IPS-20b (cell line): ENCODE data around the gene COL27A1.

ENCODE experiments used
- H3K27ac ChIP-seq: one replicate; pipeline ENCODE4 v1.5.1; 2013; ENCODE audit warnings: low read length
- H3K27me3 ChIP-seq: 2 replicates; pipeline ENCODE4 v1.6.1; 2013; ENCODE audit warnings: mild to moderate bottlenecking, low read length, inconsistent platforms; ENCODE audit not compliant: insufficient read depth
- H3K36me3 ChIP-seq: 2 replicates; pipeline ENCODE4 v1.6.1; 2013; ENCODE audit warnings: low read depth, mild to moderate bottlenecking, inconsistent platforms, low read length, moderate library complexity; ENCODE audit not compliant: insufficient read depth
- H3K4me1 ChIP-seq: 2 replicates; pipeline ENCODE4 v1.6.1; 2013; ENCODE audit warnings: mild to moderate bottlenecking, control low read depth, inconsistent platforms, low read length, moderate library complexity; ENCODE audit not compliant: insufficient read depth
- H3K4me3 ChIP-seq: 2 replicates; pipeline ENCODE4 v1.5.1; 2013; ENCODE audit warnings: mild to moderate bottlenecking, low read length, inconsistent platforms
- H3K9ac ChIP-seq: 2 replicates; pipeline ENCODE4 v1.6.1; 2013; ENCODE audit warnings: low read depth, mild to moderate bottlenecking, inconsistent platforms, low read length, moderate library complexity
- H3K9me3 ChIP-seq: 2 replicates; pipeline ENCODE4 v1.6.1; 2013; ENCODE audit warnings: mild to moderate bottlenecking, low read depth, low read length, inconsistent platforms; ENCODE audit not compliant: insufficient read depth

Gene COL27A1

GRCh38 chr9:114300846-114301797, 145.8 kb downstream of the COL27A1 start:
- Histone ChIP-seq H3K27ac (no peak overlapping the region), H3K4me1 (no peaks in the 10 kb centered on the region), H3K4me3 (no peak overlapping the region), H3K36me3 (peaks cover 22% of the 10 kb centered on the region), H3K9ac (no peak overlapping the region), H3K9me3 (peaks cover 3% of the 10 kb centered on the region; the same call in 1 of the 2 replicates), H3K27me3 (no peaks in the 10 kb centered on the region)

DNA sequence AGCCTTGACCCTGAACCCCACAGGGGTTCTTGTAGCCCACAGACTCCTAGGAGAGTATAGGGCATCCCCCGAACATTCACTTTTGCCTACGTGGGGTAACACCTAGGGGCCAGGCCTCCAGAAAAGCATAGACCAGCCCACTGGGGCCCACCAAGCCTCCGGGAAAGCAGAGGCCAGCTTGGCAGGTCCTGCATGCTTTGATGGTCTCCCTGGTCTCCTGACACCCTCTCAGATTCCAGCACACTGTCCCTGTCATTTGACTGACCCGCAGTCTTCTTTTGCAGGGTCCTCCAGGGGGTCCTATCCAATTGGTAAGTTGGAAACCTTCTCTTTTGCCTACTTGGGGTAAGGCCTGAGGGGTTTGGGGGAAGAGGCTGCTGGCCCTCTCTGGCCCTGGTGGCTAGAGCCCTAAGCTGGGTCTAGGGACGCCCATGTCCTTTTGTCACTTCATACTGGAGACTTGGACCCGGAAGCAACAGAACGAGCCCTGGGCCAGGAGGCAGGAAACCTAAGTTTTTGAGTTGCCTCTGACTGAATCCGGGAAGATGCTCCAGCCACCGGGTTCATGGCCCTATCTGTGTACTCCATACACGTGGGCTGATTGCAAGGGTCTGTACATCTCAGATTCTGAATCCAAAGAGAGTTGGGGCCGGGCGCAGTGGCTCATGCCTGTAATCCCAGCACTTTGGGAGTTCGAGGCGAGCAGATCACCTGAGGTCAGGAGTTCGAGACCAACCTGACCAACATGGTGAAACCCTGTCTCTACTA, 146.6 kb downstream of the COL27A1 start:
- Histone ChIP-seq H3K9ac (no peak overlapping the region), H3K27ac (no peak overlapping the region), H3K27me3 (no peaks in the 10 kb centered on the region), H3K4me3 (no peak overlapping the region), H3K9me3 (no peaks in the 10 kb centered on the region), H3K4me1 (no peaks in the 10 kb centered on the region), H3K36me3 (peaks cover 16% of the 10 kb centered on the region)

DNA sequence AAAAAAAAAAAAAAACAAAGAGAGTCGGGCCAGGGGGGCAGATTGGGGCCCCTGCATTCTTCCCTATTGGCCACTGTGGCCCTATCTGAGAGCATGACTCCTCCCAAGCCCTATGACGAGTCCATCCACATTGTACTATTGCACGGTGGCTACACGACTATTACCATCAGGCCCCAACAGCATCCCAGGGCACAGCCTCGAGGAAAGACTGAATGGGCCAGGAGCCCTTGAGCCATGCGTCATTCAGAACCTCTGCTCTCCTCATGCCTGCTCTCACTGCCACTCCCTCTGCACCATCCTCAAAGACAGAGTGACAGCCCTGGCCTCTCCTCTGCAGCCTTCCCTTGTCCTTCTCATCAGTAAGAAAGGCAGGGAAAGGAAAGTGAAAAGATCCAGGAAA, 147.4 kb downstream of the COL27A1 start:
- no peaks in the 10 kb centered on the region for H3K9me3 ChIP-seq
- no peak overlapping the region for H3K4me3 ChIP-seq

GRCh38 chr9:114303571-114303970, 148.2 kb downstream of the COL27A1 start:
- Histone ChIP-seq H3K4me1 (no peaks in the 10 kb centered on the region), H3K9ac (no peak overlapping the region), H3K27ac (no peak overlapping the region), H3K27me3 (no peaks in the 10 kb centered on the region), H3K4me3 (no peak overlapping the region), H3K36me3 (peaks cover 13% of the 10 kb centered on the region), H3K9me3 (no peaks in the 10 kb centered on the region)

More for the DNA sequence above, 147.4 kb downstream of the COL27A1 start:
- H3K27ac ChIP-seq: no peak overlapping the region
- no peaks in the 10 kb centered on the region for H3K27me3 ChIP-seq
- no peaks in the 10 kb centered on the region for H3K4me1 ChIP-seq
- no peak overlapping the region for H3K9ac ChIP-seq
- H3K36me3 ChIP-seq: peaks cover 16% of the 10 kb centered on the region

DNA sequence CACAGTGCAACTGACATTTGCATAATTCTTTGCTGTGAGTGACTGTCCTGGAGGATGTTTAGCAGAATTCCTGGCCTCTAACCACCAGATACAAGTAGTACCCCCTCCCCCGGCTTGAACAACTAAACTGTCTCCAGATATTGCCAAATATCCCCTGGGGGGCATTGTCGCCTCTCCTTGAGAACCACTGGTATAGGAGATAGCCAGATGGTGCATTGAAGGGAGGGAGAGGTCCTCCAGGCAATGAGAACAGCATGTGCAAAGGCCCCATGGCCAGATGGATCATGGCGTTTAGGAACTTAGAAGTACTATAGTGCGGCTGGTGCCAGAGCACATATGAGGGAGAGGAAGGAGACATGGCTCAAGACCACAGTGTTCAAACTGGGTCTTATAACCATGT, 148.6 kb downstream of the COL27A1 start:
- no peak overlapping the region for H3K9ac ChIP-seq
- no peak overlapping the region for H3K4me3 ChIP-seq
- no peaks in the 10 kb centered on the region for H3K9me3 ChIP-seq
- H3K36me3 ChIP-seq: peaks cover 13% of the 10 kb centered on the region
- no peak overlapping the region for H3K27ac ChIP-seq
- no peaks in the 10 kb centered on the region for H3K4me1 ChIP-seq
- no peaks in the 10 kb centered on the region for H3K27me3 ChIP-seq

DNA sequence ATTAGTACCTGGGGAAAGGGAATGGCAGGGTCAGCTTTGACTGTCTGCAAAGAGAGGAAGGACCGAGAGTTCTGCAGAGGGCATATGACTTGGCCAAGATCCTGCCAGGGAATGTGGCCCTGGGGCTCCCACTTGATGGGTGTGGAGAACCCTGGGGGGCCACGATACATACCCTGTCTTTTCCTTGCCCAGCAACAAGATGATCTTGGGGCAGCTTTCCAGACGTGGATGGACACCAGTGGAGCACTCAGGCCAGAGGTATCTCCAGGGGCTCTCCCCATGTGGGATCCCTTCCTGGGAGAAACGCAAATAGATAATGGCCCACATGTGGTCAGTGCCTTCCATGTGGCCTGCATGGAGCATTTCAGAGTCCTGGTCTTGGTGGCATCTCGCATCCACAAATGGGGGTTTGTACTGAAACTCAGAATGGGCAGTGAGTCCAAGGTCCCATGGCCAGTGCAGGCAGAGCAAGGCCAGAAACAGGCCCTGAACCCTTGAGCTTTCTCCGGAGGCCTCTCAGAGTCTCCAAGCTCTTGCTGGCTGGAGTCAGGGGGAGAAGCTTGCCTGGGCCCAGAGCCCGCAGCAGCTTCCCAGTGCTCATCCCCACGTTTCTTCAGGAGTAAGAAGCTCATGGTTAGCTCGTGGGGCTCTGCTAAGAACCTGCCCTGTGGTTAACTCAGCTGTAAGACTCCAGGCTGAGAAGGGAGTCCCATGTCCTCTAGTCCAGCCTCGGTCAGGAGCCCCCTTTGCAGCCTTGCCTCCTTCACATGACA, 149.3 kb downstream of the COL27A1 start:
- H3K4me3 ChIP-seq: no peak overlapping the region
- H3K9ac ChIP-seq: no peak overlapping the region
- no peak overlapping the region for H3K27ac ChIP-seq
- peaks cover 10% of the 10 kb centered on the region for H3K36me3 ChIP-seq
- no peaks in the 10 kb centered on the region for H3K27me3 ChIP-seq
- no peaks in the 10 kb centered on the region for H3K4me1 ChIP-seq
- no peaks in the 10 kb centered on the region for H3K9me3 ChIP-seq

- H3K27ac ChIP-seq: no peak overlapping the region
- no peak overlapping the region for H3K4me3 ChIP-seq
- 0 out of 2 replicates have a peak, but pooled peaks cover 8% of the 10 kb centered on the region for H3K36me3 ChIP-seq
- no peaks in the 10 kb centered on the region for H3K4me1 ChIP-seq
- no peaks in the 10 kb centered on the region for H3K27me3 ChIP-seq
- no peak overlapping the region for H3K9ac ChIP-seq
- no peaks in the 10 kb centered on the region for H3K9me3 ChIP-seq
These were observed 152.5 kb downstream of the COL27A1 start for GRCh38 chr9:114307899-114308267.

DNA sequence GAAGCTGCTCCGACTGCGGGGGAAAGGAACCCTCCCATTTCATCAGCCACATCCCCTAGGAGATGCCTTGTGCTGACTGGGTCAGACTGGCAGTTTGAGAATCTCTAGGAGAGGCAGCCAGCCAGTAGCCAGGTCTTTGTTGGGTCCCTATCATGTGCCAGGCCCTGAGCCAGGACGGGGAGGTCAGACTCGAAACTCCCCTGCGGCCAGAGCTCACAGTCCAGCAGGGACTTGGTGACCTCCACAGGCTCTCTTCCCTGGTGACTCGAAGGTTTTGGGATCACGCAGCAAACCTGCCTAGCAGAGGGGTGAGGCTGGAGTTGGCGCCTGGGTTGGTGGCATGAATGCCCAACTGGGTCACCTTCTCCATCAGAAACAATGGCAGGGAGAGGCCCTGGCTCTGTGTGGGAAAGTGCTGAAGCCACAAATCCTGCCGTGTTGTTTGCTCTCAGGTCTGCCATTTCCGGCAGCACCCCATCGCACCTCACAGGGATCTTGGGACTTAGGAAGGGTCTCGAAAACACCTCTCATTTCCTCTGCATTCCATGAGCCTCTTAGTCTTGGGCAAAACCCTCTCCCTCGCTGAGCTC, 153.1 kb downstream of the COL27A1 start:
- H3K9me3 ChIP-seq: no peaks in the 10 kb centered on the region
- H3K36me3 ChIP-seq: 0 out of 2 replicates have a peak, but pooled peaks cover 8% of the 10 kb centered on the region
- H3K9ac ChIP-seq: no peak overlapping the region
- H3K4me3 ChIP-seq: no peak overlapping the region
- H3K4me1 ChIP-seq: no peaks in the 10 kb centered on the region
- H3K27ac ChIP-seq: no peak overlapping the region
- no peaks in the 10 kb centered on the region for H3K27me3 ChIP-seq

GRCh38 chr9:114309096-114309495, 153.8 kb downstream of the COL27A1 start:
- Histone ChIP-seq H3K9me3 (no peaks in the 10 kb centered on the region), H3K36me3 (0 out of 2 replicates have a peak, but pooled peaks cover 8% of the 10 kb centered on the region), H3K27ac (no peak overlapping the region), H3K27me3 (no peaks in the 10 kb centered on the region), H3K9ac (no peak overlapping the region), H3K4me3 (no peak overlapping the region), H3K4me1 (no peaks in the 10 kb centered on the region)

GRCh38 chr9:114310471-114311450, 155.4 kb downstream of the COL27A1 start:
- Histone ChIP-seq H3K9me3 (no peaks in the 10 kb centered on the region), H3K4me1 (no peaks in the 10 kb centered on the region), H3K36me3 (0 out of 2 replicates have a peak, but pooled peaks cover 4% of the 10 kb centered on the region), H3K4me3 (no peak overlapping the region), H3K27ac (no peak overlapping the region), H3K9ac (no peak overlapping the region), H3K27me3 (no peaks in the 10 kb centered on the region)
